ENCODE measurements around the gene GNAL. TPM values are rescaled to one million over a fixed set of nuclear protein-coding genes. Genes with fewer than 3 reads are reported as not detected.
"Not testable (repeated sequence)": the region's sequence is repeated elsewhere in the genome, so short reads cannot be mapped to it uniquely, and the experiment has no call there.

GNAL gene
- total RNA-seq, 2 experiments from 2014 or later: not detected

DNA sequence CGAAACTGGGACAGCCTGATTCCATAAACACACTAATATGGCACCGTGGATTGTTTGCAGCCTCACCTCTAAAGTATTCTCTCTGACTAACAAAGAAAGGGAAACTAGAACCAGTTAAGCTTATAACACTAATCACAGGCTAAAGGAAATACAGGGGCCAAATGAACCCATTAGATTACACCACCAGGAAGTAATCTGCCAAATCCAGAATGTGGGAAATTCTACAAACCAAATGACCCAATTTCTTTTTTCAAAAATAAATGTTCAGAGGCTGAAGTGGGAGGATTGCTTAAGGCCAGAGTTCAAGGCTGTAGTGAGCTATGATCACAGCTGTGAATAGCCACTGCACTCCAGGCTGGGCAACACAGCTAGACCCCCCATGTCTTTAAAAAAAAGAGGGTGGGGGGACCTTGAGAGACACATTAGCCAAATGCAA is 220.5 kb downstream of the GNAL start:
- Mint-ChIP-seq H3K36me3 (ENCODE audit: low read depth) (peaks cover 10% of the 10 kb centered on the region), H3K4me1 (ENCODE audit: low read depth) (peaks cover 26% of the 10 kb centered on the region), H3K27me3 (ENCODE audit: low read depth) (no peaks in the 10 kb centered on the region), H3K9me3 (ENCODE audit: insufficient read depth) (no peaks in the 10 kb centered on the region), H3K4me3 (peak overlapping the region; percentile 70), H3K27ac (no peak overlapping the region)
- ATAC-seq (no peak), DNase-seq (no peak)
- POLR2A ChIA-PET: interaction anchor here (1.3 to 1.7 kb wide), 3 partner anchors 40 to 72 kb away, joined by 4 to 10 read pairs (median 6); partner anchors contain the start of gene IMPA2
- CTCF ChIA-PET: interaction anchor here (1.7 kb wide), 1 partner anchor 29 kb away, joined by 7 read pairs; no protein-coding TSS in a partner anchor

DNA sequence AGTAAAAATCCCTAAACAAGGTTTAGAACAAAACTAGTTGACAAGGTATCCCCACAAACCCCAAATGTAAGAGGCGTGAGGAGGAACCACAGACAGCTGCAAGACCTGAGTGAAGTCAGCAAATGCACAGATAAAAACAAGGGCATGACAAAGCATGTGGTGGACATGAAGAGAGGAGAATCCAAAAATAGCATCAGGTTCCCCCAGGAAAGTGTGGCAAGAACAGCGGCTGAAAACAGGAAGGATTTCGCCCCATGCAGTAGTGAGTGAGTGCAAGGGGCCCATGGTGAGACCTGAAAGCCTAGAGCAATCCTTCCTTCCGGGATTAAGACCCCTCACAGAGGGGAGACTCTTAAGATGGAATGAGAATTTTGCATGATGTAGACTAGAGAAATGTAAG is 227.8 kb downstream of the GNAL start:
- POLR2A ChIA-PET; H3K4me1 Mint-ChIP-seq (ENCODE audit: low read depth); H3K27ac Mint-ChIP-seq; H3K36me3 Mint-ChIP-seq (ENCODE audit: low read depth); H3K27me3 Mint-ChIP-seq (ENCODE audit: low read depth); H3K9me3 Mint-ChIP-seq (ENCODE audit: insufficient read depth); CTCF ChIA-PET; DNase-seq; ATAC-seq; H3K4me3 Mint-ChIP-seq: not testable (repeated sequence)

DNA sequence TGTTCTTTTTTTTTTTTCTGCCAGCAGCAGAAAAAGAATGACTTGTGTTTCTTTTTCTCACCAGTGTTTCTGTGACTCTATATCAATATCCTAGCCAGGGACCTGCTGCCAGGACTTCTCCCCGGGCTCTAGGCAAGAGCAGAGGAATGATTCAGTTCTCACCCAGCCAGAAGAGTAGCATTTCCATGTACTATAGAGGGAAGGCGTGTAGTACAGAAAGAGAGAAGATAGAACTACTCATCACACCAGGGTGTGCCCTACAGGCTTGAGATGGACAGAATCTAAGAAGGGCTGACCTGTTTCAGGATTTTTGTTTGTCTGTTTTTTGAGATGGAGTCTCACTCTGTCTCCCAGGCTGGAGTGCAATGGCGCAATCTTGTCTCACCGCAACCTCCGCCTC is 230.5 kb downstream of the GNAL start:
- H3K27me3 Mint-ChIP-seq (ENCODE audit: low read depth); H3K36me3 Mint-ChIP-seq (ENCODE audit: low read depth); DNase-seq; H3K27ac Mint-ChIP-seq; ATAC-seq; H3K4me1 Mint-ChIP-seq (ENCODE audit: low read depth); CTCF ChIA-PET; POLR2A ChIA-PET; H3K4me3 Mint-ChIP-seq; H3K9me3 Mint-ChIP-seq (ENCODE audit: insufficient read depth): not testable (repeated sequence)

DNA sequence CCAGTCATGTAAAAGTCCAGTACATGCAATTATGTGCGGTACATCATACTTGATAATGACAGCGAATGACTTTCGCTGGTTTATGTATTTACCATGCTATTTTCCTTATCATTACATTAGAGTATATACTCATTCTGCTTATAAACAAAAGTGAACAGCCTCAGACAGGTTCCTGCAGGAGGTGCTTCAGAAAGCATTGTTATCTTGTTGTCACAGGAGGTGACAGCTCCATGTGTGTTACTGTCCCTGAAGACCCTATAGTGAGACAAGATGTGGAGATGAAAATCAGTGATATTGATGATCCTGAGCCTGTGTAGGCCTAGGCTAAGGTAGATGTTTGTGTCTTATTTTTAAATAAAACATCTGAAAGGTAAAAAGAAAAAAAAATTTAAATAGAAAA is 234.4 kb downstream of the GNAL start:
- no peak for ATAC-seq
- CTCF ChIA-PET: interaction anchor here (1.3 to 5.3 kb wide), 2 partner anchors 14 to 72 kb away, joined by 3 to 29 read pairs; no protein-coding TSS in a partner anchor
- no peaks in the 10 kb centered on the region for H3K4me1 Mint-ChIP-seq (ENCODE audit: low read depth)
- no peak overlapping the region for H3K27ac Mint-ChIP-seq
- H3K27me3 Mint-ChIP-seq (ENCODE audit: low read depth): peaks cover 7% of the 10 kb centered on the region
- POLR2A ChIA-PET: interaction anchor here (1.1 kb wide), 1 partner anchor 16 kb away, joined by 3 read pairs; the partner anchor contains the start of gene MPPE1
- no peak for DNase-seq
- no peaks in the 10 kb centered on the region for H3K9me3 Mint-ChIP-seq (ENCODE audit: insufficient read depth)
- H3K4me3 Mint-ChIP-seq: no peak overlapping the region
- H3K36me3 Mint-ChIP-seq (ENCODE audit: low read depth): no peaks in the 10 kb centered on the region

DNA sequence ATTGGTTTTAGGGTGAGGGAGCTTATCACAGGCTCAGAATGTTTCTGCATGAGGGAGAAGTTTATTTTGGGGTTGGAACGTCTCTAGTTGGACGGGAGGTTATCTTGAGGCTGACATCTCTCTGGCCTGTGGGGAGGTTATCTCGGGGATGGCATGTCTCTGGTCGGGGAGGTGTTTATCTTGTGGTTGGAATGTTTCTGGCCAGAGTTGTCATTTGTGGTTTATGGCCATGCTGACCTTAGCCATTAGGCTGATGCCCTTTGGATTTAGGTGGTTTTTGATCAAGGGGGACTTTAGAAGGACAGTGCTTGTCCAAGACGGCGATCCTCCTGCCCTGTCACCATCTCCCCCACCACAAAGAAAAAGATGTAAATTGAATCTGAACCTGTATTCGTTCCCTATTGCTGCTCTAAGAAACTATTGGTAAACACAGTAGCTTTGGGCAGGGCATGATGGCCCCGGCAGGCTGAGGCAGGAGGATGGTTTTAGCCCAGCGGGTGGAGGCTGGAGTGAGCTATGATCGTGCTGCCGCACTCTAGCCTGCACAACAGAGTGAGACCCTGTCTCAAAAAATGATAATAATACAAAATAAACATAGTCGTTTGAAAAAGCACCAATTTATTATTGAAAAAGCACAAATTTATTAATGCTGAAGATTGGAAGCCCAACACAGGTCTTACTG is 236.9 kb downstream of the GNAL start:
- peaks cover 4% of the 10 kb centered on the region for H3K27me3 Mint-ChIP-seq (ENCODE audit: low read depth)
- H3K4me3 Mint-ChIP-seq: no peak overlapping the region
- no peak overlapping the region for H3K27ac Mint-ChIP-seq
- no peak for DNase-seq
- H3K4me1 Mint-ChIP-seq (ENCODE audit: low read depth): no peaks in the 10 kb centered on the region
- POLR2A ChIA-PET: no interaction called here
- no peaks in the 10 kb centered on the region for H3K9me3 Mint-ChIP-seq (ENCODE audit: insufficient read depth)
- H3K36me3 Mint-ChIP-seq (ENCODE audit: low read depth): no peaks in the 10 kb centered on the region
- ATAC-seq: no peak
- CTCF ChIA-PET: interaction anchor here (5.3 kb wide), 1 partner anchor 12 kb away, joined by 29 read pairs; no protein-coding TSS in a partner anchor

DNA sequence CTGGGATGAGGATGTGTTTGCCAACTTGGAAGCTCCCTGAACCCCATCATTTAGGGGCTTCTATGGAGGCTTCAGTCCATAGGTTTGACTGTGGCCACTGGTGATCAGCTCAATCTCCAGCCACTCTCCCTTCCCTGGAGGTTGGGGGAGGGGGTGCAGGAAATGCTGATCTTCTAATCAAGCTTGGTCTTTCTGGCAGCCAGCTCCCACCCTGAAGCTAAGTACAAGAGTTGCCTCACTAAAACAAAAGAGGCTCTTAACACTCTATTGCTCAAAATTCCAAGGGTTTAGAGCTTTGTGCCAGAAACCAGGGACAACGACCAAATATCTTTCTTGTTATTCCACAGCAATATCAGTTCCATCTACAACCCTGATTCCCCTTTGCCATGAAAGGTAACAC is 238.4 kb downstream of the GNAL start:
- Mint-ChIP-seq H3K4me1 (ENCODE audit: low read depth) (no peaks in the 10 kb centered on the region), H3K9me3 (ENCODE audit: insufficient read depth) (no peaks in the 10 kb centered on the region), H3K27ac (no peak overlapping the region), H3K36me3 (ENCODE audit: low read depth) (no peaks in the 10 kb centered on the region), H3K27me3 (ENCODE audit: low read depth) (peaks cover 4% of the 10 kb centered on the region), H3K4me3 (no peak overlapping the region)
- POLR2A ChIA-PET: interaction anchor here (1.2 kb wide), 1 partner anchor 19 kb away, joined by 3 read pairs; the partner anchor contains the start of gene MPPE1
- no peak for ATAC-seq
- CTCF ChIA-PET: interaction anchor here (5.3 kb wide), 1 partner anchor 10 kb away, joined by 29 read pairs; no protein-coding TSS in a partner anchor
- DNase-seq: no peak

DNA sequence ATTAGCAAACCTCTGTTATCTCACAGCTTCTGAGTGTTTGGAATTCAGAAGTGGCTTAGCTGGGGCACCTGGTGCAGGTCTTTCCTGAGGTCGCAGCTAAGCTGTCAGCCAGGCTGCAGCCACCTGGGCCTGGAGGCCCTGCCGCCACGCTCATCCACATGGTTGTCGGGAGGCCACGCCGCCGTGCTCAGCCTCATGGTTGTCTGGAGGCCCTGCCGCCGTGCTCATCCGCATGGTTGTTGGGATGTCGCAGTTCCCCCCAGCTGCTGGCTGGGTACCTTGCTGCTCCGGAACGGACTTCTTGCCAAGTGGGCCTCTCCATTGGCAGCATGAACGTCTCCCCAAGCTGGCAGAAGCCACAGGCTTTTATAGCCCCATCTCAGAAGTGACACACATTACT is 243.3 kb downstream of the GNAL start:
- no peaks in the 10 kb centered on the region for H3K4me1 Mint-ChIP-seq (ENCODE audit: low read depth)
- POLR2A ChIA-PET: no interaction called here
- CTCF ChIA-PET: interaction anchor here (10.8 kb wide), 1 partner anchor 62 kb away, joined by 282 read pairs; no protein-coding TSS in a partner anchor

More for the DNA sequence above, 243.3 kb downstream of the GNAL start:
- ATAC-seq (no peak), DNase-seq (no peak)
- Mint-ChIP-seq H3K27ac (no peak overlapping the region), H3K27me3 (ENCODE audit: low read depth) (no peaks in the 10 kb centered on the region), H3K9me3 (ENCODE audit: insufficient read depth) (no peaks in the 10 kb centered on the region), H3K36me3 (ENCODE audit: low read depth) (no peaks in the 10 kb centered on the region), H3K4me3 (no peak overlapping the region)

Small RNA genes within 50 kb of the gene (microRNA-seq; reads per million reads assigned to microRNA genes)
- not detected for gene MIR7153

Other genes with a start within 250 kb of the GNAL start
- not detected for gene SLC35G4, start 79.7 kb upstream of the GNAL start, total RNA-seq
- gene CHMP1B, start 162.1 kb downstream of the GNAL start, total RNA-seq: 10 to 100 TPM; 21.1 to 22.8 TPM
- 10 to 100 TPM; 40.0 to 41.6 TPM for gene MPPE1, start 219.1 kb downstream of the GNAL start, total RNA-seq